Esophagus muscularis mucosa (tissue), 4 donors: ENCODE measurements around the gene CDH4. TPM values are rescaled to one million over a fixed set of nuclear protein-coding genes. Genes with fewer than 3 reads are reported as not detected.
A peak's percentile ranks its signal among the peaks of the same experiment; 100 is the strongest.

Experiments used
- DNase-seq: peaks from one replicate; pipeline ENCODE4 v3.0.0-alpha.2; 2017; ENCODE audit errors: extremely low spot score
- H3K27ac ChIP-seq, 4 donors: fragments of 200-600 bp; sonication (generic); replicated peaks in 1 of 4; 1 replicate in 3 of 4; 2 replicates in 1 of 4; pipeline ENCODE4 v1.5.1; 2016 to 2019; ENCODE audit warnings: mild to moderate bottlenecking in 1 of 4
- H3K27me3 ChIP-seq, 4 donors: fragments of 200-600 bp; sonication (generic); one replicate each; pipeline versions ENCODE4 v1.5.1 to v1.6.0; 2016 to 2019
- H3K36me3 ChIP-seq, 4 donors: fragments of 200-600 bp; sonication (generic); one replicate each; pipeline ENCODE4 v1.5.1; 2016 to 2019
- H3K4me1 ChIP-seq, 4 donors: fragments of 200-600 bp; sonication (generic); one replicate each; pipeline ENCODE4 v1.5.1; 2016 to 2019
- H3K4me3 ChIP-seq, 4 donors: fragments of 200-600 bp; sonication (generic); 1 replicate in 2 of 4; 2 replicates in 2 of 4; pipeline ENCODE4 v1.5.1; 2016 to 2019; ENCODE audit warnings: mild to moderate bottlenecking in 4 of 4, moderate library complexity in 1 of 4
- H3K9me3 ChIP-seq, 4 donors: fragments of 200-600 bp; sonication (generic); 1 replicate in 3 of 4; 2 replicates in 1 of 4; pipeline ENCODE4 v1.5.1; 2016 to 2019
- CTCF ChIP-seq, 3 experiments: fragments of 200-600 bp in 2 of 3; fragments of 450-650 bp in 1 of 3; sonication (generic) in 2 of 3; IDR thresholded peaks; one replicate each; pipeline ENCODE4 v1.5.1; 2017 to 2019; ENCODE audit warnings: antibody characterized with exemption in 3 of 3, mild to moderate bottlenecking in 2 of 3, moderate library complexity in 1 of 3
- EP300 ChIP-seq: sonication (generic); formaldehyde crosslinking; IDR thresholded peaks from one replicate; pipeline ENCODE4 v1.6.1; 2017; ENCODE audit warnings: antibody characterized with exemption
- POLR2A ChIP-seq: fragments of 450-650 bp; IDR thresholded peaks from one replicate; pipeline ENCODE4 v1.6.1; 2017; ENCODE audit warnings: antibody characterized with exemption, moderate library complexity, mild to moderate bottlenecking, low read depth
- POLR2AphosphoS5 ChIP-seq, 2 donors: sonication (generic); formaldehyde crosslinking; IDR thresholded peaks; one replicate each; pipeline ENCODE4 v1.6.1; 2017; ENCODE audit warnings: antibody characterized with exemption in 2 of 2
- WGBS: methylation state at CpG from one replicate; pipeline ENCODE4 v1.1.5; 2018; 5-methylcytosine and 5-hydroxymethylcytosine counted together
- intact Hi-C: fragments of 100-400 bp; cut with DNase I; formaldehyde crosslinking; loops from one replicate; pipeline ENCODE4 v1.15.1; 2023
- total RNA-seq, 4 donors: library from RNA; depleted of rRNA; stranded (reverse); fragments of >200 nt; gene quantifications; one replicate each; pipeline versions ENCODE4 v1.1.0 to v1.2.1, GENCODE V29; 2016

Gene CDH4
- total RNA-seq, 4 donors from 2014 or later, result 0.42 to 1.3 (median 0.48) TPM

- 75% methylated on average over 7 of the region's 7 CpGs for WGBS
- peaks cover 0 to 67% (median 2%) of the 10 kb centered on the region in 4 donors for H3K27me3 ChIP-seq
- H3K36me3 ChIP-seq, result no peaks in the 10 kb centered on the region
- H3K4me3 ChIP-seq, result no peak overlapping the region
- H3K27ac ChIP-seq, result no peak overlapping the region
- DNase-seq, result no peak
- TF ChIP-seq POLR2AphosphoS5 (IDR thresholded peaks at IDR 0.05) (no peak), POLR2A (no peak), EP300 (no peak)
- no peaks in the 10 kb centered on the region for H3K4me1 ChIP-seq
- peaks cover 0 to 8% (median 3%) of the 10 kb centered on the region in 4 donors for H3K9me3 ChIP-seq
- intact Hi-C loops, result no loop called here
Measured at GRCh38 chr20:61246269-61246668, 5.8 kb upstream of the CDH4 start.

GRCh38 chr20:61249626-61250025 is 2.4 kb upstream of the CDH4 start:
- no peak for TF ChIP-seq POLR2A
- TF ChIP-seq POLR2AphosphoS5 (IDR thresholded peaks at IDR 0.05), result no peak
- no peak for TF ChIP-seq EP300
- no peak for TF ChIP-seq CTCF (IDR thresholded peaks at IDR 0.05)
- Histone ChIP-seq H3K36me3 (no peaks in the 10 kb centered on the region), H3K27me3 (peaks cover 0 to 85% (median 7%) of the 10 kb centered on the region in 4 donors), H3K27ac (no peak overlapping the region), H3K4me1 (peaks cover 3 to 28% (median 24%) of the 10 kb centered on the region in 4 donors), H3K4me3 (no peak overlapping the region), H3K9me3 (no peaks in the 10 kb centered on the region)
- intact Hi-C loops, result no loop called here
- no peak for DNase-seq
- WGBS, result 100% methylated on average over 2 of the region's 4 CpGs

- no peak for TF ChIP-seq POLR2AphosphoS5 (IDR thresholded peaks at IDR 0.05)
- no peak for TF ChIP-seq EP300
- Histone ChIP-seq H3K9me3 (no peaks in the 10 kb centered on the region), H3K4me3 (peak overlapping the region; percentile 53 to 59 (median 54)), H3K27ac (no peak overlapping the region), H3K4me1 (peaks cover 3 to 28% (median 24%) of the 10 kb centered on the region in 4 donors), H3K27me3 (peaks cover 0 to 80% (median 7%) of the 10 kb centered on the region in 4 donors), H3K36me3 (no peaks in the 10 kb centered on the region)
- intact Hi-C loops, result no loop called here
- WGBS, result 3% methylated on average over 13 of the region's 87 CpGs
- DNase-seq, result no peak
Measured at GRCh38 chr20:61252601-61253263, 671 bp downstream of the CDH4 start.

- Histone ChIP-seq H3K36me3 (no peaks in the 10 kb centered on the region), H3K27me3 (peaks cover 0 to 77% (median 7%) of the 10 kb centered on the region in 4 donors), H3K4me1 (peaks cover 3 to 28% (median 24%) of the 10 kb centered on the region in 4 donors), H3K9me3 (no peaks in the 10 kb centered on the region), H3K27ac (no peak overlapping the region), H3K4me3 (peak overlapping the region; percentile 53 to 59 (median 54))
- TF ChIP-seq POLR2A, result no peak
- TF ChIP-seq EP300, result no peak
- peak in 1 of 3 experiments; percentile 30 for TF ChIP-seq CTCF (IDR thresholded peaks at IDR 0.05)
- no peak for TF ChIP-seq POLR2AphosphoS5 (IDR thresholded peaks at IDR 0.05)
- 0% methylated on average over 13 of the region's 51 CpGs for whole genome bisulfite sequencing
- intact Hi-C loops, result no loop called here
- no peak for DNase-seq
Measured at GRCh38 chr20:61253264-61253639, 1.2 kb downstream of the CDH4 start.

- TF ChIP-seq POLR2A, result no peak
- TF ChIP-seq POLR2AphosphoS5 (IDR thresholded peaks at IDR 0.05), result no peak
- no peak for TF ChIP-seq CTCF (IDR thresholded peaks at IDR 0.05)
- no peak for TF ChIP-seq EP300
- peaks cover 3 to 28% (median 24%) of the 10 kb centered on the region in 4 donors for H3K4me1 ChIP-seq
- no peaks in the 10 kb centered on the region for H3K36me3 ChIP-seq
- no peak for DNase-seq
- H3K4me3 ChIP-seq, result peak overlapping the region; percentile 53 to 59 (median 54)
- 18% methylated on average over 36 of the region's 62 CpGs for WGBS
- H3K27ac ChIP-seq, result no peak overlapping the region
- intact Hi-C loops, result no loop called here
- peaks cover 0 to 71% (median 7%) of the 10 kb centered on the region in 4 donors for H3K27me3 ChIP-seq
- no peaks in the 10 kb centered on the region for H3K9me3 ChIP-seq
Measured at GRCh38 chr20:61253640-61254511, 1.8 kb downstream of the CDH4 start.
